Left ventricle myocardium inferior (tissue), 1 donor: ENCODE measurements around the gene STAG3. TPM values are rescaled to one million over a fixed set of nuclear protein-coding genes. Genes with fewer than 3 reads are reported as not detected.
"Not testable (repeated sequence)": the region's sequence is repeated elsewhere in the genome, so short reads cannot be mapped to it uniquely, and the experiment has no call there.

Experiments
- DNase-seq: peaks from one replicate; pipeline ENCODE4 v3.0.0-alpha.2; 2020
- H3K27ac ChIP-seq: fragments of 200-600 bp; replicated peaks from 2 replicates; pipeline ENCODE4 v1.8.0; 2021
- H3K27me3 ChIP-seq: fragments of 200-600 bp; 2 replicates; pipeline ENCODE4 v1.8.0; 2021; ENCODE audit warnings: low read depth
- H3K36me3 ChIP-seq: fragments of 200-600 bp; 2 replicates; pipeline ENCODE4 v1.8.0; 2021
- H3K4me1 ChIP-seq: fragments of 200-600 bp; 2 replicates; pipeline ENCODE4 v1.8.0; 2021
- H3K4me3 ChIP-seq: fragments of 200-600 bp; 2 replicates; pipeline ENCODE4 v1.8.0; 2021; ENCODE audit warnings: mild to moderate bottlenecking, moderate library complexity
- H3K9me3 ChIP-seq: fragments of 200-600 bp; replicated peaks from 2 replicates; pipeline ENCODE4 v1.8.0; 2021
- intact Hi-C: fragments of 100-400 bp; cut with micrococcal nuclease; formaldehyde crosslinking; loops from one replicate; pipeline ENCODE4 v1.11.0; 2022
- total RNA-seq: library from RNA; stranded (reverse); fragmentation: NEBNext Ultra II Directional; extraction: Animal tissue kit (Norgen Biotek cat#: 25700); gene quantifications from one replicate; pipeline ENCODE4 v1.2.1, GENCODE V29; 2021
- TF ChIP-seq, protein P1 (sequence below): fragments of 200-600 bp; IDR thresholded peaks from 2 replicates; pipeline ENCODE4 v1.8.0; 2021; ENCODE audit warnings: antibody characterized with exemption, mild to moderate bottlenecking, borderline replicate concordance
- donor health status: DM: no; HTN: yes; CAD: no; lungs with severe emphysema.

STAG3 gene
- total RNA-seq, 1 donor from 2014 or later: 0.74 TPM

DNA sequence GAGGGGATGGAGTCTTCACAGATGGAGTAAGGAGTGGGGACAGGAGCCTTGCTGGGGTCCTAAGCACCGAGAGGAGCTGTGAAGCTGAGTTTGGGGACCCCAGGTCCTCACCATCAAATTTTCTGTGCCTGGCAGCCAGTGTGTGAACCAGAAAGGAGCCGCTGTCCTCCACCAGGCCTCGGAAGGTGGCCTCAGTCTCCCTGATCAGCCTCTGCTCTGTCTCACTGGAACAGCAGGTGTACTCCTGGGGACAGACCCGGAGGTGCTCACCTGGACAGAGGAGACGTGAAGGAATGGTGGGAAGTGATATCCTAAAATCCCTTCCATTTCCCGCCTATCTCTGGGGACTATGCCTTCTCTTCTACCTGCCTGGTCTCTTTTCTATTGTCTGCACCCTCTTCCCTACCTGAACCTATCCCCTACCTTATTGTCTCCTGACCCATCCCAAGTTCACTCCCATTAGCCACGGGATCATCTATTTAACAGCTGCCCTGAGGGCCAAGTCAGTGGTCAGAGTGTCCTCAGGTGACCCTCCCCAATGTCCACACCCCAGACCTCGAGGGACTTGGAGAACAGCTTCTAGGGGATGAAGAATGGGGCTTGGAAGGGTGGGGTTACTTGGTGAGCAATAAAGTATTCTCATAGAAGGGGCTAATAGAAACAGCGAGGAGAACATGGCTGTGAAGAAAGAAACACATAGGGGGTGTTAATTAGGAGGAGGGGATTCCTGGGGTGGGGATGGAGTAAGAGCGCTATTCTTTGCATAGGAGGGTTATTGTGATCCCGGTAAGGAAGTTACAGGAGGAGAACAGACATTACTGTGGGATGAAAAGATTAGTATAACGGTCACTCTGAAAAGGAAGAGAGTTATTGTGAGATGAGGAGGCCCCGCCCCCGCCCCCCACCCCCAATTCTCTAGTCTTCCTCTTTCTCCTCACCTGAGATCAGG is 1.3 kb upstream of the STAG3 start:
- peaks cover 23% of the 10 kb centered on the region for H3K27me3 ChIP-seq
- H3K36me3 ChIP-seq: no peaks in the 10 kb centered on the region
- peak overlapping the region; percentile 47 for H3K27ac ChIP-seq
- TF ChIP-seq, protein P1, sequence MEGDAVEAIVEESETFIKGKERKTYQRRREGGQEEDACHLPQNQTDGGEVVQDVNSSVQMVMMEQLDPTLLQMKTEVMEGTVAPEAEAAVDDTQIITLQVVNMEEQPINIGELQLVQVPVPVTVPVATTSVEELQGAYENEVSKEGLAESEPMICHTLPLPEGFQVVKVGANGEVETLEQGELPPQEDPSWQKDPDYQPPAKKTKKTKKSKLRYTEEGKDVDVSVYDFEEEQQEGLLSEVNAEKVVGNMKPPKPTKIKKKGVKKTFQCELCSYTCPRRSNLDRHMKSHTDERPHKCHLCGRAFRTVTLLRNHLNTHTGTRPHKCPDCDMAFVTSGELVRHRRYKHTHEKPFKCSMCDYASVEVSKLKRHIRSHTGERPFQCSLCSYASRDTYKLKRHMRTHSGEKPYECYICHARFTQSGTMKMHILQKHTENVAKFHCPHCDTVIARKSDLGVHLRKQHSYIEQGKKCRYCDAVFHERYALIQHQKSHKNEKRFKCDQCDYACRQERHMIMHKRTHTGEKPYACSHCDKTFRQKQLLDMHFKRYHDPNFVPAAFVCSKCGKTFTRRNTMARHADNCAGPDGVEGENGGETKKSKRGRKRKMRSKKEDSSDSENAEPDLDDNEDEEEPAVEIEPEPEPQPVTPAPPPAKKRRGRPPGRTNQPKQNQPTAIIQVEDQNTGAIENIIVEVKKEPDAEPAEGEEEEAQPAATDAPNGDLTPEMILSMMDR: no peak
- no peaks in the 10 kb centered on the region for H3K9me3 ChIP-seq
- intact Hi-C loops: no loop called here
- H3K4me3 ChIP-seq: peak overlapping the region; percentile 65
- H3K4me1 ChIP-seq: peaks cover 23% of the 10 kb centered on the region
- no peak for DNase-seq

DNA sequence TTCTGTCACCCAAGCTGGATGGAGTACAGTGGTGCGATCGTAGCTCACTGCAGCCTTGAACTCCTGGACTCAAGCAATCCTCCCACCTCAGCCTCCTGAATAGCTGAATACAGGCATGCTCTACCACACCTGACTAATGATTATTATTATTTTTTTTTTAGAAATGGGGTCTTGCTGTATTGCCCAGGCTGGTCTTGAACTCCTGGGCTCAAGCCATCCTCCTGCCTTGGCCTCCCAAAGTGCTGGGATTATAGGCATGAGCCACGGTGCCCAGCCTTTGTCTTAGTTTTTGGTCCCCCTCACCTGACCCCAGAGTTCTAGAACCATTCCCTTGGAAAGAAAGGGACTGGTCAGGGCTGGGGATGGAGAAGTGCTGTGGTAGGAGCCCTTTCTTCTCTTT is 2.4 kb downstream of the STAG3 start:
- H3K27ac ChIP-seq, H3K9me3 ChIP-seq, H3K36me3 ChIP-seq, intact Hi-C loops, DNase-seq, H3K4me3 ChIP-seq: not testable (repeated sequence)
- Histone ChIP-seq H3K27me3 (peaks cover 16% of the 10 kb centered on the region), H3K4me1 (peaks cover 17% of the 10 kb centered on the region)

DNA sequence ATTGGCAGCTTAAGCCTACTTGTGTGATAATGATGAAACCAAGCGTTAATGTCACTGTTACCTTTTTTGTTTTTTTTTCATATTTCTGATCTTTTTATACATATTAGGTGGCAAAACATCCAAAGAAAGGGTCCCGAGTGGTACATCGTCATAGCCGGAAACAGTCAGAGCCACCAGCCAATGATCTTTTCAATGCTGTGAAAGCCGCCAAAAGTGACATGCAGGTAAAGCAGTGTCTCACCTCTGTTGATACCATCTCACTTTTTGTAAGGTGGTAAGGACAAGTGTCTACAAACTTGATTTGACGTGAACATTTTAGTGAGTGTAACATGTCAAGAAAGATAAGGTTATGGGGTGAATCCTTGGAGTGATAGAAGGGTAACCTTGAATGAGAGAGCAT is 4.9 kb downstream of the STAG3 start:
- H3K4me1 ChIP-seq, H3K9me3 ChIP-seq, H3K36me3 ChIP-seq, H3K4me3 ChIP-seq, intact Hi-C loops, H3K27ac ChIP-seq, DNase-seq: not testable (repeated sequence)
- peaks cover 16% of the 10 kb centered on the region for H3K27me3 ChIP-seq

DNA sequence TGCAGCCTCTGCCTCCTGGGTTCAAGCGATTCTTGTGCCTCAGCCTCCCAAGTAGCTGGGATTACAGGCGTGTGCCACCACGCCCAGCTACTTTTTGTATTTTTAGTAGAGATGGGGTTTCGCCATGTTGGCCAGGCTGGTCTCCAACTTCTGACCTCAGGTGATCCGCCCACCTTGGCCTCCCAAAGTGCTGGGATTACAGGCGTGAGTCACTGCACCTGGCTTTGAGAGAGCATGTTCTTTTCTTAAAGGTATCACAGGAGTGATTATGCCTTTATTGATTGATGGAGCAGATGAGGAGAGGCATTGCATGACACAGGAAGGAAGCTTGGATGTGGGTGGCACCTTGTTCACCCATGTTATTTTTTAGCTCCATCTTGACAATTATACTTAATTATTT is 5.4 kb downstream of the STAG3 start:
- intact Hi-C loops, H3K36me3 ChIP-seq, H3K4me1 ChIP-seq, DNase-seq, H3K9me3 ChIP-seq, H3K4me3 ChIP-seq, H3K27ac ChIP-seq: not testable (repeated sequence)
- peaks cover 16% of the 10 kb centered on the region for H3K27me3 ChIP-seq

DNA sequence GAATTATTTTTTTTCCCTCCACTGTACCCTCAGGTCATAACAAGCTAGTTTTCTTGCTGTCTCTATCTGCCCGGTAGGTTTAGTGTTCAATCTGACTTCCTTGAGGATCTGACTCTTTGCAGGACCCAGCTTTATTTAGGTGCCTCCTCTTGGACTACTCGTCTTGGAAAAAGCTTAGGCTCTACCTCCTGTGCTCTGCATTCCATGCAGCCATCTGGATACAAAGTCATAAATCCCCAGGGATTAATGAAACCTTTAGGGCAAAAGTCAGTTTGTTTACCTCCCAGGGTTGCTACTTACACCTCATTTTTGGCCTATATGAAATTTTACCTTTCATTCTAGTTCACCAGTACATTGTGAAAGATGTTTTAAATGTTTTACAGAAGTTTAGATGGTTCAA is 8.0 kb downstream of the STAG3 start:
- no peaks in the 10 kb centered on the region for H3K4me1 ChIP-seq
- intact Hi-C loops: no loop called here
- TF ChIP-seq, protein P1: no peak

DNA sequence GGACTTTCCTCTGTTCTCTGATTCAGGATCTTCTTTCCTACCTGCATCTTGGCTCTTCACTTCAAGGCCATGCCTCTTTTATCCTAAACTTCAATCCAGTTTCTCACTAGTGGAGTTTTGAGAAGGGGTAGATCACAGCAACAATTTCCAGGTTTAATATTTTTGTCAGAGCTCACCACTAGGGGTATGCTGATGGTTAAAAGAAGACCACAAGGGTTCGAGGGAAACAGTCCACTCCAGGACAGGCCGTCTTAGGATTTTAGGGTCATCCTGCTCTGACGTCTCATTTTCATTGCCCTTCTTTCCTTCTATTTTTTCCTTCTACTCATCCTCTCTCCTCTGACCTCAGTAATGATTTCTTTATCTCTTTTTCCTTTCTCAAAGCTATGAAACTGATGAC is 11.3 kb downstream of the STAG3 start:
- intact Hi-C loops: no loop called here

More for the DNA sequence above, 8.0 kb downstream of the STAG3 start:
- peaks cover 16% of the 10 kb centered on the region for H3K27me3 ChIP-seq
- H3K27ac ChIP-seq: no peak overlapping the region
- no peak for DNase-seq
- no peaks in the 10 kb centered on the region for H3K36me3 ChIP-seq
- H3K9me3 ChIP-seq: no peaks in the 10 kb centered on the region
- H3K4me3 ChIP-seq: no peak overlapping the region

More for the DNA sequence above, 11.3 kb downstream of the STAG3 start:
- Histone ChIP-seq H3K9me3 (no peaks in the 10 kb centered on the region), H3K4me1 (no peaks in the 10 kb centered on the region), H3K27me3 (peaks cover under 1% of the 10 kb centered on the region), H3K36me3 (no peaks in the 10 kb centered on the region), H3K4me3 (no peak overlapping the region), H3K27ac (no peak overlapping the region)
- TF ChIP-seq, protein P1: no peak
- DNase-seq: no peak
